SU-DHL-6 (cell line): ENCODE results near the gene CHCHD3.

ENCODE experiments used
- H2AFZ ChIP-seq: fragments of 200-600 bp; sonication (generic); 2 replicates; pipeline ENCODE4 v1.6.1; 2014; ENCODE audit warnings: low read depth, mild to moderate bottlenecking, moderate library complexity, mixed read lengths, antibody characterized with exemption, low read length; ENCODE audit not compliant: severe bottlenecking
- H3F3A ChIP-seq: fragments of 200-600 bp; shearing (Covaris generic); 2 replicates; pipeline ENCODE4 v1.6.0; 2016; ENCODE audit warnings: antibody characterized with exemption, mild to moderate bottlenecking; ENCODE audit not compliant: insufficient read depth
- H3K27ac ChIP-seq: fragments of 200-600 bp; sonication (generic); 2 replicates; pipeline ENCODE4 v1.5.1; 2016; ENCODE audit warnings: low read depth, mild to moderate bottlenecking, low read length, moderate library complexity, mixed read lengths
- H3K27me3 ChIP-seq: fragments of 200-600 bp; sonication (generic), shearing (Covaris generic); 2 replicates; pipeline ENCODE4 v1.6.0; 2014; ENCODE audit warnings: mild to moderate bottlenecking, low read length
- H3K36me3 ChIP-seq: fragments of 200-600 bp; sonication (generic); 2 replicates; pipeline ENCODE4 v1.6.1; 2014; ENCODE audit warnings: mild to moderate bottlenecking, low read length, mixed read lengths
- H3K4me2 ChIP-seq: fragments of 300-600, 200-600 bp; shearing (Covaris generic), sonication (generic); 2 replicates; pipeline ENCODE4 v1.6.0; 2014; ENCODE audit warnings: low read length, low read depth, mild to moderate bottlenecking; ENCODE audit not compliant: poor library complexity, severe bottlenecking
- H3K4me3 ChIP-seq: fragments of 200-600 bp; sonication (generic); 2 replicates; pipeline ENCODE4 v1.5.1; 2014; ENCODE audit warnings: antibody characterized with exemption, low read length, mild to moderate bottlenecking, mixed read lengths; ENCODE audit not compliant: insufficient read depth, poor library complexity, severe bottlenecking
- H3K79me2 ChIP-seq: fragments of 200-600 bp; sonication (generic); 2 replicates; pipeline ENCODE4 v1.6.1; 2014; ENCODE audit warnings: mild to moderate bottlenecking, low read length, moderate library complexity; ENCODE audit not compliant: insufficient read depth
- H3K9ac ChIP-seq: fragments of 200-600 bp; sonication (generic); 2 replicates; pipeline ENCODE4 v1.7.0; 2014; ENCODE audit warnings: mild to moderate bottlenecking, low read length
- H3K9me2 ChIP-seq: fragments of 200-600 bp; sonication (generic); replicated peaks from 2 replicates; pipeline ENCODE4 v1.6.1; 2014; ENCODE audit warnings: low read length; ENCODE audit not compliant: insufficient read depth
- H3K9me3 ChIP-seq: fragments of 200-600 bp; sonication (generic); 2 replicates; pipeline ENCODE4 v1.6.1; 2014; ENCODE audit warnings: low read length, mixed read lengths; ENCODE audit not compliant: insufficient read depth
- H4K20me1 ChIP-seq: fragments of 200-600 bp; sonication (generic); 2 replicates; pipeline ENCODE4 v1.6.1; 2014; ENCODE audit warnings: low read depth, mild to moderate bottlenecking, antibody characterized with exemption, low read length, moderate library complexity, mixed read lengths
- EZH2phosphoT487 ChIP-seq: fragments of 200-600 bp; sonication (generic), shearing (Covaris generic); conservative IDR thresholded peaks from 2 replicates; pipeline ENCODE4 v1.6.1; 2018; ENCODE audit warnings: mild to moderate bottlenecking, antibody characterized with exemption, low read length, moderate library complexity, mixed read lengths
- TF ChIP-seq, protein P1 (sequence below): fragments of 200-600 bp; sonication (generic); IDR thresholded peaks from one replicate; pipeline ENCODE4 v1.5.1; 2017; ENCODE audit warnings: antibody characterized with exemption, mild to moderate bottlenecking, low read length, moderate library complexity; ENCODE audit not compliant: insufficient read depth, poor library complexity, severe bottlenecking

Gene CHCHD3

DNA sequence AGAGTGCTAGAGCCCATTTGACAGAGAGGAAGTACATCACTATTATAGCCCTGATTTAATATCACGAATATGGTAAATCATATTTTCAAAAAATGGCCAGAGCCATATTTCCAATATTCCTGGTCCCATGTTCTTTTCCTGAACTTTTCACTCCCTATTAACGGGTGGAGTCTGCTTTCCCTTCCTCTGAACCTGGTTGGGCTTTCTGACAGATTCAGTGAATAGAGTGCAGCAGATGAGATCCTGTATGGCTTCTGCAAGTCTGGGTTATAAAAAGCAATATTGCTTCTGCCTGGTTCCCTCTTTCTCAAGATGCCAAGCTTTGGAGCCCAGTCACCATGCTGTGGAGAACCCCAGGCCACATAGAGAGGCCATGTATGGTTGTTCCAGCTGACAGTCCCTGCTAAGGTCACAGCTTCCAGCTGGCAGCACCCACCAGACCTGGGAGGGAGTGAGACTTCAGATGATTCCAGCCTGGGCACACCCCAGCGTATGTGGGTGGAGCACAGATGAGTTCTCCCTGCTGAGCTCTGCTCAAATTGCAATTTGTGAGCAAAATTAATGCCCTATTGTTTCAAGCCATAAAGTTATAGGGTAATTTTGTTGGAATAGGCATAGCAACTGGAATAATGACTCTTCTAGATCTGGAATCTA, 17.9 kb upstream of the CHCHD3 start:
- TF ChIP-seq, protein P1, sequence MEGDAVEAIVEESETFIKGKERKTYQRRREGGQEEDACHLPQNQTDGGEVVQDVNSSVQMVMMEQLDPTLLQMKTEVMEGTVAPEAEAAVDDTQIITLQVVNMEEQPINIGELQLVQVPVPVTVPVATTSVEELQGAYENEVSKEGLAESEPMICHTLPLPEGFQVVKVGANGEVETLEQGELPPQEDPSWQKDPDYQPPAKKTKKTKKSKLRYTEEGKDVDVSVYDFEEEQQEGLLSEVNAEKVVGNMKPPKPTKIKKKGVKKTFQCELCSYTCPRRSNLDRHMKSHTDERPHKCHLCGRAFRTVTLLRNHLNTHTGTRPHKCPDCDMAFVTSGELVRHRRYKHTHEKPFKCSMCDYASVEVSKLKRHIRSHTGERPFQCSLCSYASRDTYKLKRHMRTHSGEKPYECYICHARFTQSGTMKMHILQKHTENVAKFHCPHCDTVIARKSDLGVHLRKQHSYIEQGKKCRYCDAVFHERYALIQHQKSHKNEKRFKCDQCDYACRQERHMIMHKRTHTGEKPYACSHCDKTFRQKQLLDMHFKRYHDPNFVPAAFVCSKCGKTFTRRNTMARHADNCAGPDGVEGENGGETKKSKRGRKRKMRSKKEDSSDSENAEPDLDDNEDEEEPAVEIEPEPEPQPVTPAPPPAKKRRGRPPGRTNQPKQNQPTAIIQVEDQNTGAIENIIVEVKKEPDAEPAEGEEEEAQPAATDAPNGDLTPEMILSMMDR: no peak
- TF ChIP-seq EZH2phosphoT487: no peak
- no peak overlapping the region for H3K4me2 ChIP-seq

DNA sequence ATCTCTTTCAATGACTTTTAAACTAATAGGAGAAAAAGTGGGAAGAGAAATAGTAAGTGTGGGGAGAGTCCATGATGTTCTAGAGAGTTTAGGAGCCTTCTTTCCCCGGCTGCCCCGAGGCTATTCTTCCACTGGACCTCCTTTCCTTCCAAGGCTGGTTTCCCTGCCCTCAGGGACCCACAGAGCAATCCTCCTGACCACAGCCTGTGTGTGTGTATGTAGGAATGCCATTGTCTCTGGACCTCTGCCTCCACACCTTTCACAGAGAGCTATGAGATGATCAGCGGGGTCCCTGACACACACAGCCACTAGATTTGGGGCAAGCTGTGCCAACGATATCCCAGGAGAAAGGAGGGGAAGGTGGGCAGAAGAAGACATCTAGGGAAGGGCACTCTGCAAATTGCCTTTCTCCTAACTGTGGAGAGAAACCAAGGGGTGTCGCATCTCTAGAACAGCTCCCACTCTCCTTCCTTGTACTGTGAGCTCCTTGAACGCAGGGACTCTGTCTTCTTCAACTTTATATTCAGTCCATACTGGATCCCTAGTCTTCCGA, 13.3 kb upstream of the CHCHD3 start:
- no peak overlapping the region for H3K4me2 ChIP-seq
- TF ChIP-seq, protein P1: no peak
- no peak for TF ChIP-seq EZH2phosphoT487
- H3K27ac ChIP-seq: no peak overlapping the region
- H3F3A ChIP-seq: no peaks in the 10 kb centered on the region
- no peak overlapping the region for H3K9ac ChIP-seq
- no peaks in the 10 kb centered on the region for H3K9me2 ChIP-seq
- no peaks in the 10 kb centered on the region for H3K79me2 ChIP-seq
- no peaks in the 10 kb centered on the region for H3K36me3 ChIP-seq
- no peaks in the 10 kb centered on the region for H3K27me3 ChIP-seq
- H2AFZ ChIP-seq: no peak overlapping the region
- no peak overlapping the region for H3K4me3 ChIP-seq
- no peaks in the 10 kb centered on the region for H4K20me1 ChIP-seq
- no peaks in the 10 kb centered on the region for H3K9me3 ChIP-seq

More for the DNA sequence above, 17.9 kb upstream of the CHCHD3 start:
- Histone ChIP-seq H3K79me2 (no peaks in the 10 kb centered on the region), H3F3A (no peaks in the 10 kb centered on the region), H3K27me3 (no peaks in the 10 kb centered on the region), H3K9me2 (no peaks in the 10 kb centered on the region), H4K20me1 (no peaks in the 10 kb centered on the region), H2AFZ (no peak overlapping the region), H3K9ac (no peak overlapping the region), H3K4me3 (no peak overlapping the region), H3K36me3 (no peaks in the 10 kb centered on the region), H3K27ac (no peak overlapping the region), H3K9me3 (no peaks in the 10 kb centered on the region)

DNA sequence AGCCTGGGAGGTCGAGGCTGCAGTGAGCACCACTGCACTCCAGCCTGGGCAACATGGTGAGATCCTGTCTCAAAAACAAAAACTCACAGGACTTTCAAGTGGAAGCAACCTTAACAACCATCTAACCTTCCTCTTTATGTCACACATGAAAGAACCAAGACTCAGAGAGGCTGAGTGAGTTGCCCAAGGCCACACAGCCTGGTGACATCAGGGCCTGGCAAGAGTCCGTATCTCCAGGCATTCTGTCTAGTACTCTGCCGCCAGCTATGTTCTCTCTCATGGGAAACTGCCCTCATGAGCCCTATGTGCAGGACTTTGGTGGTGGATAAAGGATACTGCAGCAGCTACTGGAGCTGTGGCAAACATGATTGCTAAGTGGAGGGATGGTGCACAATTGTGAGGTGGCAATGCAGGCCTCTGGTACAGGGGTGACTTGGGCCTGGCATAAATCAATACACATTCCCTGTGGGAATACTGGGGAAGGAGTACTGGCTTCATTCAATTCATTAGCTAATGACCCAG, 10.1 kb upstream of the CHCHD3 start:
- H3K4me3 ChIP-seq: no peak overlapping the region

More for the DNA sequence above, 10.1 kb upstream of the CHCHD3 start:
- Histone ChIP-seq H3K9me2 (no peaks in the 10 kb centered on the region), H3F3A (no peaks in the 10 kb centered on the region), H3K27ac (no peak overlapping the region), H3K79me2 (no peaks in the 10 kb centered on the region), H3K27me3 (no peaks in the 10 kb centered on the region), H3K4me2 (no peak overlapping the region), H3K9ac (no peak overlapping the region), H4K20me1 (no peaks in the 10 kb centered on the region), H3K9me3 (no peaks in the 10 kb centered on the region), H2AFZ (no peak overlapping the region), H3K36me3 (no peaks in the 10 kb centered on the region)
- TF ChIP-seq EZH2phosphoT487: no peak
- TF ChIP-seq, protein P1: no peak
